ENCODE measurements around the gene RBPJL.

GRCh38 chr20:45358282-45359068 lies 51.8 kb downstream of the RBPJL start:
- TF ChIP-seq PATZ1 (CRISPR knock-in tag; IDR thresholded peaks at IDR 0.05; ENCODE audit: borderline replicate concordance) (no peak), ZFP30 (CRISPR knock-in tag; IDR thresholded peaks at IDR 0.05) (no peak)

Measured in SK-N-SH treated with all-trans-retinoic acid at 6 μM for 48 hours (cell line).